GM23248 (cell line): ENCODE measurements around the gene TTC17.

ENCODE experiments used
- EZH2 ChIP-seq: fragments of 200-600 bp; sonication (generic); IDR thresholded peaks from 2 replicates; pipeline ENCODE4 v1.6.1; 2018; ENCODE audit warnings: antibody characterized with exemption, mild to moderate bottlenecking; ENCODE audit not compliant: insufficient read depth, poor library complexity, severe bottlenecking
- EZH2phosphoT487 ChIP-seq: fragments of 200-600 bp; sonication (generic); IDR thresholded peaks from 2 replicates; pipeline ENCODE4 v1.6.1; 2018; ENCODE audit warnings: antibody characterized with exemption, moderate library complexity, mild to moderate bottlenecking, low read depth; ENCODE audit not compliant: insufficient read depth

- TF ChIP-seq EZH2, result no peak
- no peak for TF ChIP-seq EZH2phosphoT487
These were observed 109.2 kb downstream of the TTC17 start for GRCh38 chr11:43467958-43468357.
